H1 (cell line): ENCODE results near the gene QSOX2. TPM values are rescaled to one million over a fixed set of nuclear protein-coding genes. Genes with fewer than 3 reads are reported as not detected.

Source experiments
- CTCF ChIA-PET: fragments of 300-600 bp; sonication (Branson Sonifier 250); formaldehyde crosslinking; loops from one replicate; lab custom pipeline; 2021; ENCODE audit not compliant: partially characterized antibody; lab: Charles Lee
- POLR2A ChIA-PET: fragments of 300-600 bp; sonication (Branson Sonifier 250); formaldehyde crosslinking; loops from one replicate; lab custom pipeline; 2021; ENCODE audit warnings: inconsistent platforms; ENCODE audit not compliant: partially characterized antibody; lab: Charles Lee
- DNase-seq, 2 experiments: peaks; one replicate each; pipeline versions ENCODE4 v3.0.0 to v3.0.0-alpha.2; 2010 to 2022; ENCODE audit warnings: low spot score in 2 of 2, low read depth in 1 of 2, mixed read lengths in 1 of 2
- FAIRE-seq: peaks from 2 replicates; lab custom pipeline; 2011; peaks lifted over from hg19 to GRCh38; lab: Jason Lieb, UNC
- H2AFZ ChIP-seq: 2 replicates; pipeline ENCODE4 v1.8.1; 2012; ENCODE audit warnings: low read length, inconsistent platforms
- H2AK5ac ChIP-seq: 2 replicates; pipeline ENCODE4 v1.6.1; 2013; ENCODE audit warnings: low read depth, low read length
- H2BK120ac ChIP-seq: replicated peaks from 2 replicates; pipeline ENCODE3; 2013; ENCODE audit warnings: low read depth, low read length, inconsistent platforms
- H2BK12ac ChIP-seq: 2 replicates; pipeline ENCODE4 v1.6.1; 2013; ENCODE audit warnings: low read depth, low read length
- H2BK15ac ChIP-seq: 2 replicates; pipeline ENCODE4 v1.6.1; 2013; ENCODE audit warnings: low read length
- H2BK20ac ChIP-seq: 2 replicates; pipeline ENCODE4 v1.6.1; 2013; ENCODE audit warnings: low read length
- H2BK5ac ChIP-seq: 2 replicates; pipeline ENCODE4 v1.6.1; 2013; ENCODE audit warnings: low read depth, low read length
- H3K14ac ChIP-seq: 2 replicates; pipeline ENCODE4 v1.6.1; 2013; ENCODE audit warnings: inconsistent platforms; ENCODE audit not compliant: insufficient read length
- H3K18ac ChIP-seq: 2 replicates; pipeline ENCODE4 v1.6.1; 2013; ENCODE audit warnings: low read length; ENCODE audit errors: extremely low read depth
- H3K23ac ChIP-seq: 2 replicates; pipeline ENCODE4 v1.6.1; 2013; ENCODE audit warnings: inconsistent platforms; ENCODE audit not compliant: insufficient read length
- H3K23me2 ChIP-seq: 2 replicates; pipeline ENCODE4 v1.6.1; 2013; ENCODE audit warnings: low read depth, low read length
- H3K27ac ChIP-seq: 2 replicates; pipeline ENCODE4 v1.6.1; 2011; ENCODE audit warnings: low read depth, low read length, inconsistent platforms
- H3K27me3 ChIP-seq, 4 experiments: replicated peaks in 1 of 4; 1 replicate in 1 of 4; 2 replicates in 3 of 4; pipeline versions ENCODE4 v1.6.1 to v1.8.1; 2011 to 2013; ENCODE audit warnings: low read length in 3 of 4, mild to moderate bottlenecking in 3 of 4, inconsistent platforms in 2 of 4, mixed read lengths in 2 of 4, moderate library complexity in 1 of 4; ENCODE audit not compliant: control insufficient read depth in 3 of 4, insufficient read depth in 3 of 4; ENCODE audit errors: extremely low read depth in 1 of 4
- H3K36me3 ChIP-seq, 4 experiments: 2 replicates each; pipeline versions ENCODE4 v1.6.1 to v1.8.1; 2011 to 2013; ENCODE audit warnings: mild to moderate bottlenecking in 4 of 4, low read length in 3 of 4, moderate library complexity in 2 of 4, control low read depth in 1 of 4, inconsistent platforms in 1 of 4; ENCODE audit not compliant: insufficient read depth in 4 of 4, control insufficient read depth in 2 of 4
- H3K4ac ChIP-seq: replicated peaks from 2 replicates; pipeline ENCODE3; 2013; ENCODE audit warnings: low read length, low read depth, mixed read lengths, inconsistent platforms; ENCODE audit not compliant: insufficient read length
- H3K4me1 ChIP-seq, 4 experiments: replicated peaks in 1 of 4; 1 replicate in 1 of 4; 2 replicates in 3 of 4; pipeline versions ENCODE4 v1.6.1 to v1.8.1; 2011 to 2013; ENCODE audit warnings: low read length in 3 of 4, inconsistent platforms in 2 of 4, mixed read lengths in 1 of 4; ENCODE audit not compliant: insufficient read depth in 4 of 4, control insufficient read depth in 3 of 4
- H3K4me2 ChIP-seq, 2 experiments: 2 replicates each; pipeline versions ENCODE4 v1.6.1 to v1.8.1; 2011 to 2013; ENCODE audit warnings: low read depth in 2 of 2, low read length in 2 of 2, control low read depth in 1 of 2, inconsistent platforms in 1 of 2, mild to moderate bottlenecking in 1 of 2; ENCODE audit not compliant: insufficient read depth in 1 of 2
- H3K4me3 ChIP-seq, 4 experiments: fragments of 200-600, 300-600 bp in 1 of 4; sonication (generic), shearing (Covaris generic), sonication (Bioruptor Twin) in 1 of 4; 2 replicates each; pipeline versions ENCODE4 v1.5.1 to v1.8.1; 2011 to 2016; ENCODE audit warnings: low read length in 4 of 4, low read depth in 3 of 4, control low read depth in 2 of 4, inconsistent platforms in 2 of 4, mild to moderate bottlenecking in 2 of 4, mixed read lengths in 1 of 4, moderate library complexity in 1 of 4; ENCODE audit not compliant: insufficient read depth in 2 of 4; ENCODE audit errors: extremely low read depth in 1 of 4
- H3K56ac ChIP-seq: replicated peaks from 2 replicates; pipeline ENCODE3; 2013; ENCODE audit warnings: low read depth, mild to moderate bottlenecking, mixed read lengths, low read length, inconsistent platforms; ENCODE audit not compliant: insufficient read length
- H3K79me1 ChIP-seq: 2 replicates; pipeline ENCODE4 v1.6.1; 2013; ENCODE audit warnings: low read depth, low read length, control low read depth
- H3K79me2 ChIP-seq, 2 experiments: 2 replicates each; pipeline versions ENCODE4 v1.6.1 to v1.8.1; 2012 to 2013; ENCODE audit warnings: low read length in 2 of 2, mild to moderate bottlenecking in 2 of 2, inconsistent platforms in 1 of 2; ENCODE audit not compliant: insufficient read depth in 2 of 2, control insufficient read depth in 1 of 2
- H3K9ac ChIP-seq, 4 experiments: replicated peaks in 1 of 4; 1 replicate in 1 of 4; 2 replicates in 3 of 4; pipeline versions ENCODE4 v1.6.1 to v1.8.1; 2011 to 2013; ENCODE audit warnings: low read depth in 3 of 4, low read length in 3 of 4, control low read depth in 2 of 4, mild to moderate bottlenecking in 2 of 4, moderate library complexity in 2 of 4, inconsistent platforms in 1 of 4; ENCODE audit errors: extremely low read depth in 1 of 4
- H3K9me3 ChIP-seq, 2 experiments: 2 replicates each; pipeline versions ENCODE4 v1.6.1 to v1.8.1; 2012 to 2013; ENCODE audit warnings: mild to moderate bottlenecking in 2 of 2, moderate library complexity in 2 of 2, control low read depth in 1 of 2, inconsistent platforms in 1 of 2, low read depth in 1 of 2, low read length in 1 of 2, mixed read lengths in 1 of 2; ENCODE audit not compliant: insufficient read depth in 2 of 2
- H4K20me1 ChIP-seq, 2 experiments: replicated peaks in 1 of 2; 2 replicates each; pipeline versions ENCODE3 to v1.8.1; 2011 to 2013; ENCODE audit warnings: inconsistent platforms in 2 of 2, low read length in 2 of 2, mild to moderate bottlenecking in 1 of 2; ENCODE audit not compliant: insufficient read depth in 2 of 2, control insufficient read depth in 1 of 2
- H4K5ac ChIP-seq: 2 replicates; pipeline ENCODE4 v1.6.1; 2013; ENCODE audit warnings: low read length, low read depth, mixed read lengths, inconsistent platforms; ENCODE audit not compliant: insufficient read length
- H4K8ac ChIP-seq: 2 replicates; pipeline ENCODE4 v1.8.0; 2013; ENCODE audit warnings: mild to moderate bottlenecking, moderate library complexity, low read length, inconsistent platforms; ENCODE audit not compliant: insufficient read depth; ENCODE audit errors: extremely low read depth
- H4K91ac ChIP-seq: replicated peaks from 2 replicates; pipeline ENCODE3; 2013; ENCODE audit warnings: low read length, mixed read lengths, inconsistent platforms; ENCODE audit not compliant: insufficient read length
- BACH1 ChIP-seq: IDR thresholded peaks from 2 replicates; pipeline ENCODE4 v1.6.1; 2012; ENCODE audit warnings: low read length, improper control_type of control experiment
- BCL11A ChIP-seq, 2 experiments: IDR thresholded peaks; one replicate each; pipeline ENCODE4 v1.6.1; 2011; ENCODE audit warnings: low read depth in 2 of 2, low read length in 2 of 2, mild to moderate bottlenecking in 2 of 2
- CHD1 ChIP-seq: IDR thresholded peaks from 2 replicates; pipeline ENCODE4 v1.6.1; 2012; ENCODE audit warnings: low read depth, low read length, improper control_type of control experiment
- CTCF ChIP-seq, 3 experiments: IDR thresholded peaks; 1 replicate in 2 of 3; 2 replicates in 1 of 3; pipeline versions ENCODE4 v1.5.1 to v1.6.1; 2011; ENCODE audit warnings: low read length in 3 of 3, mild to moderate bottlenecking in 3 of 3, inconsistent platforms in 2 of 3, low read depth in 1 of 3, moderate library complexity in 1 of 3; ENCODE audit not compliant: insufficient read depth in 1 of 3; ENCODE audit errors: control extremely low read depth in 1 of 3
- KDM4A ChIP-seq: IDR thresholded peaks from one replicate; pipeline ENCODE4 v1.7.1; 2012; ENCODE audit warnings: low read depth, mild to moderate bottlenecking, moderate library complexity, low read length, inconsistent platforms; ENCODE audit not compliant: severe bottlenecking
- MAX ChIP-seq: IDR thresholded peaks from 2 replicates; pipeline ENCODE4 v1.6.1; 2012; ENCODE audit warnings: inconsistent platforms
- SAP30 ChIP-seq: fragments of 300-600 bp; sonication (generic); IDR thresholded peaks from 2 replicates; pipeline ENCODE4 v1.7.1; 2012; ENCODE audit warnings: low read length, moderate library complexity, mild to moderate bottlenecking, inconsistent platforms; ENCODE audit not compliant: insufficient read depth, insufficient replicate concordance
- TEAD4 ChIP-seq: IDR thresholded peaks from 2 replicates; pipeline ENCODE4 v1.6.1; 2012; ENCODE audit warnings: low read depth, low read length, inconsistent platforms, mixed read lengths
- WGBS, 2 experiments: shearing (Covaris generic) in 1 of 2; methylation state at CpG; one replicate each; pipeline versions ENCODE4 v1.1.6 to v1.1.7; 2013 to 2015; ENCODE audit warnings: low lambda C conversion rate in 2 of 2, mixed read lengths in 2 of 2, inconsistent platforms in 1 of 2, low coverage in 1 of 2, missing lambda C conversion rate in 1 of 2; ENCODE audit not compliant: insufficient replicate concordance in 2 of 2, insufficient coverage in 1 of 2, insufficient read length in 1 of 2; ENCODE audit errors: extremely low coverage in 1 of 2, missing lambda C conversion rate in 1 of 2; 5-methylcytosine and 5-hydroxymethylcytosine counted together
- polyA plus RNA-seq, 7 experiments: library from polyadenylated mRNA; depleted of rRNA in 3 of 7; stranded (reverse) in 5 of 7; unstranded in 2 of 7; fragments of >200 nt in 5 of 7; fragments of 200-250 nt in 2 of 7; gene quantifications; 1 replicate in 5 of 7; 2 replicates in 1 of 7; 4 replicates in 1 of 7; pipeline versions ENCODE4 v1.2.1 to v1.2.3, GENCODE V29; 2011 to 2013; ENCODE audit warnings: missing spikeins in 2 of 7, mixed read lengths in 2 of 7
- total RNA-seq: library from RNA; stranded (reverse); fragmentation: NEBNext Ultra II Directional; extraction: Animal tissue kit (Norgen Biotek cat#: 25700); gene quantifications from 2 replicates; pipeline ENCODE4 v1.2.1, GENCODE V29; 2021

Gene QSOX2
- total and polyA plus RNA-seq, 2 of the 8 experiments (the other 6 are each of a cell fraction or from before 2014, with no cell fraction given), result 18.0 to 28.6 TPM

- TF ChIP-seq SAP30 (no peak), CTCF (IDR thresholded peaks at IDR 0.05; ENCODE audit: control extremely low read depth in 1 of 3, insufficient read depth in 1 of 3, low read depth in 1 of 3, low read length in 3 of 3) (no peak), TEAD4 (no peak), CHD1 (no peak), KDM4A (no peak), MAX (no peak), BACH1 (no peak), BCL11A (IDR thresholded peaks at IDR 0.05; ENCODE audit: low read depth in 2 of 2, low read length in 2 of 2) (no peak)
- H3K23ac ChIP-seq, result no peak overlapping the region
- CTCF ChIA-PET, result interaction anchor here (1.3 to 3.8 kb wide), 4 partner anchors 10 to 146 kb away, joined by 3 to 20 read pairs (median 4); no protein-coding TSS in a partner anchor
Measured at GRCh38 chr9:136280535-136281315, 35.1 kb upstream of the QSOX2 start.

More at GRCh38 chr9:136280535-136281315, 35.1 kb upstream of the QSOX2 start:
- WGBS, 2 experiments, result 94% methylated on average over 14 of the region's 16 CpGs; no CpG with 5 or more reads in 1 of the 2 experiments
- no peaks in the 10 kb centered on the region for H3K36me3 ChIP-seq
- no peak overlapping the region for H3K14ac ChIP-seq
- H4K91ac ChIP-seq, result no peak overlapping the region
- H2BK15ac ChIP-seq, result no peak overlapping the region
- H3K4me3 ChIP-seq, result no peak overlapping the region
- no peak overlapping the region for H3K4ac ChIP-seq
- H3K79me1 ChIP-seq, result no peaks in the 10 kb centered on the region
- H3K9ac ChIP-seq, result no peak overlapping the region
- H2BK120ac ChIP-seq, result no peak overlapping the region
- H3K23me2 ChIP-seq, result no peaks in the 10 kb centered on the region
- H3K56ac ChIP-seq, result no peak overlapping the region
- no peak for FAIRE-seq
- DNase-seq, result no peak
- POLR2A ChIA-PET, result interaction anchor here (1.2 kb wide), 1 partner anchor 135 kb away, joined by 3 read pairs; no protein-coding TSS in a partner anchor
- no peaks in the 10 kb centered on the region for H3K79me2 ChIP-seq
- H3K4me1 ChIP-seq, result peaks cover 0 to 4% (median 2%) of the 10 kb centered on the region in 4 experiments; a peak in 4 of 7 replicates
- H3K4me2 ChIP-seq, result no peak overlapping the region
- no peak overlapping the region for H2BK12ac ChIP-seq
- H3K27me3 ChIP-seq, result no peaks in the 10 kb centered on the region
- H2AK5ac ChIP-seq, result no peak overlapping the region
- no peaks in the 10 kb centered on the region for H4K20me1 ChIP-seq
- H4K8ac ChIP-seq, result no peak overlapping the region; the same call in 1 of the 2 replicates
- no peak overlapping the region for H2BK20ac ChIP-seq
- H3K27ac ChIP-seq, result no peak overlapping the region
- H3K9me3 ChIP-seq, result no peaks in the 10 kb centered on the region
- no peak overlapping the region for H2AFZ ChIP-seq
- no peak overlapping the region for H3K18ac ChIP-seq
- no peak overlapping the region for H4K5ac ChIP-seq
- H2BK5ac ChIP-seq, result no peak overlapping the region
